Activated gamma-delta T cell (primary cell): ENCODE results near the gene SYTL1.
A peak's percentile ranks its signal among the peaks of the same experiment; 100 is the strongest.

Experiments used
- DNase-seq: peaks from one replicate; lab custom pipeline; 2025; lab: John Stamatoyannopoulos, UW

The SYTL1 gene

GRCh38 chr1:27346991-27347624 is 5.3 kb downstream of the SYTL1 start:
- no peak for DNase-seq

- no peak for DNase-seq
These were observed 7.3 kb downstream of the SYTL1 start for GRCh38 chr1:27348861-27349783.

GRCh38 chr1:27349784-27350662 is 8.2 kb downstream of the SYTL1 start:
- DNase-seq, result no peak

GRCh38 chr1:27350663-27351540 is 9.1 kb downstream of the SYTL1 start:
- DNase-seq, result no peak

GRCh38 chr1:27351541-27352107 is 9.8 kb downstream of the SYTL1 start:
- no peak for DNase-seq

- no peak for DNase-seq
These were observed 11.3 kb downstream of the SYTL1 start for GRCh38 chr1:27353166-27353565.

- no peak for DNase-seq
These were observed 11.8 kb downstream of the SYTL1 start for GRCh38 chr1:27353629-27354028.

GRCh38 chr1:27355683-27356082 is 13.9 kb downstream of the SYTL1 start:
- no peak for DNase-seq

GRCh38 chr1:27356277-27356618 is 14.4 kb downstream of the SYTL1 start:
- DNase-seq, result no peak

- no peak for DNase-seq
These were observed 14.9 kb downstream of the SYTL1 start for GRCh38 chr1:27356619-27357280.

GRCh38 chr1:27357281-27358037 is 15.6 kb downstream of the SYTL1 start:
- peak; percentile 47 for DNase-seq

GRCh38 chr1:27358038-27358927 is 16.5 kb downstream of the SYTL1 start:
- DNase-seq, result no peak

- DNase-seq, result no peak
These were observed 17.1 kb downstream of the SYTL1 start for GRCh38 chr1:27358928-27359313.

GRCh38 chr1:27359822-27360158 is 18.0 kb downstream of the SYTL1 start:
- DNase-seq, result no peak

GRCh38 chr1:27360159-27361043 is 18.6 kb downstream of the SYTL1 start:
- peak; percentile 37 for DNase-seq

- DNase-seq, result no peak
These were observed 19.2 kb downstream of the SYTL1 start for GRCh38 chr1:27361044-27361402.

- DNase-seq, result no peak
These were observed 19.7 kb downstream of the SYTL1 start for GRCh38 chr1:27361553-27361952.
